PC-9 (cell line): ENCODE data around the gene NOL9. TPM values are rescaled to one million over a fixed set of nuclear protein-coding genes. Genes with fewer than 3 reads are reported as not detected.

Experiments
- BruUV-seq: library from RNA; stranded (reverse); fragments of 400-500 nt; replicated peaks from 2 replicates; lab custom pipeline; 2021; lab: Mats Ljungman, UMichigan
- CTCF ChIA-PET: fragments of 300-600 bp; sonication (Branson Sonifier 250); formaldehyde crosslinking; loops from one replicate; lab custom pipeline; 2022; ENCODE audit warnings: antibody characterized with exemption; lab: Charles Lee
- POLR2A ChIA-PET: fragments of 300-600 bp; sonication (Branson Sonifier 250); formaldehyde crosslinking; loops from one replicate; lab custom pipeline; 2022; ENCODE audit warnings: antibody characterized with exemption; ENCODE audit not compliant: unreplicated experiment; lab: Charles Lee
- DNase-seq, 2 experiments: peaks; one replicate each; pipeline versions ENCODE4 v3.0.0 to v3.0.0-alpha.2; 2015 to 2022; ENCODE audit warnings: mixed read lengths in 1 of 2
- H2AFZ ChIP-seq: fragments of 200-600 bp; sonication (generic); 2 replicates; pipeline ENCODE4 v1.8.1; 2017; ENCODE audit warnings: antibody characterized with exemption
- H3F3A ChIP-seq: fragments of 200-600 bp; sonication (generic); 2 replicates; pipeline ENCODE4 v1.8.1; 2017; ENCODE audit warnings: antibody characterized with exemption, mild to moderate bottlenecking, low read depth; ENCODE audit not compliant: insufficient read depth
- H3K27ac ChIP-seq: fragments of 200-600 bp; sonication (generic); 2 replicates; pipeline ENCODE4 v1.6.1; 2016; ENCODE audit warnings: mixed run types
- H3K27me3 ChIP-seq: fragments of 200-600 bp; sonication (generic); 2 replicates; pipeline ENCODE4 v1.6.1; 2016; ENCODE audit warnings: low read depth, mixed run types; ENCODE audit not compliant: insufficient read depth
- H3K36me3 ChIP-seq: fragments of 200-600 bp; sonication (generic); 2 replicates; pipeline ENCODE4 v1.6.1; 2016; ENCODE audit warnings: low read depth, mixed run types
- H3K4me1 ChIP-seq: fragments of 200-600 bp; sonication (generic); replicated peaks from 2 replicates; pipeline ENCODE4 v1.6.1; 2016; ENCODE audit warnings: mixed run types; ENCODE audit not compliant: insufficient read depth
- H3K4me2 ChIP-seq: fragments of 200-600 bp; sonication (generic); 2 replicates; pipeline ENCODE4 v1.6.1; 2017; ENCODE audit warnings: mixed run types
- H3K4me3 ChIP-seq: fragments of 200-600 bp; sonication (generic); 2 replicates; pipeline ENCODE4 v1.6.1; 2016; ENCODE audit warnings: mixed run types
- H3K79me2 ChIP-seq: fragments of 200-600 bp; sonication (generic); 2 replicates; pipeline ENCODE4 v1.6.1; 2017; ENCODE audit warnings: low read depth, mixed run types
- H3K9me2 ChIP-seq: fragments of 200-600 bp; sonication (generic); 2 replicates; pipeline ENCODE4 v1.8.1; 2017; ENCODE audit warnings: mild to moderate bottlenecking; ENCODE audit not compliant: insufficient read depth
- H3K9me3 ChIP-seq: fragments of 200-600 bp; sonication (generic); 2 replicates; pipeline ENCODE4 v1.8.1; 2016; ENCODE audit warnings: low read depth; ENCODE audit not compliant: insufficient read depth
- H4K20me1 ChIP-seq: fragments of 200-600 bp; sonication (generic); 2 replicates; pipeline ENCODE4 v1.8.1; 2017; ENCODE audit not compliant: insufficient read depth
- CTCF ChIP-seq: fragments of 200-600 bp; sonication (generic); conservative IDR thresholded peaks from 2 replicates; pipeline ENCODE4 v1.6.1; 2017; ENCODE audit warnings: mixed run types, antibody characterized with exemption, mild to moderate bottlenecking, moderate library complexity
- EZH2 ChIP-seq: fragments of 200-600 bp; sonication (generic); IDR thresholded peaks from 2 replicates; pipeline ENCODE4 v1.8.0; 2017; ENCODE audit warnings: antibody characterized with exemption, low read depth
- intact Hi-C: fragments of 100-400 bp; cut with micrococcal nuclease; formaldehyde crosslinking; loops from one replicate; pipeline ENCODE4 v1.10.0; 2022; ENCODE audit not compliant: unreplicated experiment
- total RNA-seq: library from RNA; stranded (reverse); gene quantifications from 2 replicates; pipeline ENCODE4 v1.2.3, GENCODE V29; 2021

NOL9 gene
- total RNA-seq, 1 experiment from 2014 or later: 28.4 TPM

GRCh38 chr1:6510493-6510892, 43.8 kb downstream of the NOL9 start:
- CTCF ChIA-PET: no interaction called here
- TF ChIP-seq EZH2: no peak
- TF ChIP-seq CTCF: no peak

GRCh38 chr1:6509919-6510291, 44.4 kb downstream of the NOL9 start:
- Histone ChIP-seq H3K36me3 (no peaks in the 10 kb centered on the region), H3K27me3 (no peaks in the 10 kb centered on the region), H3K4me3 (no peak overlapping the region), H2AFZ (no peak overlapping the region), H3K9me2 (no peaks in the 10 kb centered on the region), H3K4me1 (peaks cover 5% of the 10 kb centered on the region; the same call in 1 of the 2 replicates), H3K79me2 (no peaks in the 10 kb centered on the region), H4K20me1 (no peaks in the 10 kb centered on the region), H3K27ac (no peak overlapping the region), H3F3A (no peaks in the 10 kb centered on the region; the same call in 1 of the 2 replicates), H3K9me3 (no peaks in the 10 kb centered on the region), H3K4me2 (no peak overlapping the region)
- no peak for DNase-seq
- CTCF ChIA-PET: no interaction called here
- POLR2A ChIA-PET: no interaction called here
- BruUV-seq: no TSS peak
- no peak for TF ChIP-seq CTCF
- no peak for TF ChIP-seq EZH2
- intact Hi-C loops: no loop called here

More at GRCh38 chr1:6510493-6510892, 43.8 kb downstream of the NOL9 start:
- H3K4me1 ChIP-seq: peaks cover 5% of the 10 kb centered on the region; the same call in 1 of the 2 replicates
- no peaks in the 10 kb centered on the region for H4K20me1 ChIP-seq
- H3F3A ChIP-seq: no peaks in the 10 kb centered on the region; the same call in 1 of the 2 replicates
- H2AFZ ChIP-seq: no peak overlapping the region
- H3K9me2 ChIP-seq: no peaks in the 10 kb centered on the region
- H3K9me3 ChIP-seq: no peaks in the 10 kb centered on the region
- BruUV-seq: no TSS peak
- no peak for DNase-seq
- H3K4me2 ChIP-seq: no peak overlapping the region
- no peak overlapping the region for H3K4me3 ChIP-seq
- no peaks in the 10 kb centered on the region for H3K27me3 ChIP-seq
- H3K79me2 ChIP-seq: no peaks in the 10 kb centered on the region
- no peak overlapping the region for H3K27ac ChIP-seq
- intact Hi-C loops: no loop called here
- H3K36me3 ChIP-seq: no peaks in the 10 kb centered on the region
- POLR2A ChIA-PET: no interaction called here

GRCh38 chr1:6509220-6509918, 44.9 kb downstream of the NOL9 start:
- ChIA-PET POLR2A (interaction anchor here (0.6 kb wide), 1 partner anchor 90 kb away, joined by 12 read pairs; the partner anchor contains the start of gene HES2), CTCF (no interaction called here)
- TF ChIP-seq EZH2 (no peak), CTCF (no peak)
- Histone ChIP-seq H3K9me2 (no peaks in the 10 kb centered on the region), H3F3A (no peaks in the 10 kb centered on the region; the same call in 1 of the 2 replicates), H3K9me3 (no peaks in the 10 kb centered on the region), H3K27ac (no peak overlapping the region), H3K4me3 (no peak overlapping the region), H3K4me1 (peaks cover 5% of the 10 kb centered on the region; the same call in 1 of the 2 replicates), H2AFZ (no peak overlapping the region), H3K4me2 (no peak overlapping the region), H3K36me3 (no peaks in the 10 kb centered on the region), H3K79me2 (no peaks in the 10 kb centered on the region), H3K27me3 (no peaks in the 10 kb centered on the region), H4K20me1 (no peaks in the 10 kb centered on the region)
- no TSS peak for BruUV-seq
- intact Hi-C loops: no loop called here
- no peak for DNase-seq
